NB4 (cell line): ENCODE measurements around the gene SOX9.

Source experiments
- DNase-seq: peaks from one replicate; pipeline ENCODE4 v3.0.0; 2010; ENCODE audit warnings: low read depth
- H3K4me3 ChIP-seq: one replicate; pipeline ENCODE4 v1.5.1; 2011; ENCODE audit warnings: mild to moderate bottlenecking, low read depth, low read length, moderate library complexity
- CTCF ChIP-seq: IDR thresholded peaks from one replicate; pipeline ENCODE4 v1.5.1; 2012; ENCODE audit warnings: low read depth, low read length
- MAX ChIP-seq: IDR thresholded peaks from 2 replicates; pipeline ENCODE4 v1.6.1; 2011; ENCODE audit warnings: low read depth, low read length
- MYC ChIP-seq: IDR thresholded peaks from 2 replicates; pipeline ENCODE4 v1.6.1; 2011; ENCODE audit warnings: low read depth, low read length
- POLR2A ChIP-seq: IDR thresholded peaks from 2 replicates; pipeline ENCODE4 v1.6.1; 2011; ENCODE audit warnings: mild to moderate bottlenecking; ENCODE audit not compliant: insufficient read length; ENCODE audit errors: extremely low read depth

Gene SOX9

GRCh38 chr17:72102366-72102765 is 18.5 kb upstream of the SOX9 start:
- TF ChIP-seq CTCF, result no peak
- no peak for TF ChIP-seq POLR2A
- no peak for TF ChIP-seq MAX
- TF ChIP-seq MYC, result no peak
- no peak for DNase-seq
- H3K4me3 ChIP-seq, result no peak overlapping the region

GRCh38 chr17:72104164-72104862 is 16.5 kb upstream of the SOX9 start:
- DNase-seq, result no peak
- no peak overlapping the region for H3K4me3 ChIP-seq
- TF ChIP-seq CTCF (no peak), POLR2A (no peak), MYC (no peak), MAX (no peak)

- TF ChIP-seq MYC, result no peak
- DNase-seq, result no peak
- no peak overlapping the region for H3K4me3 ChIP-seq
Observed at GRCh38 chr17:72104863-72105234, 16.0 kb upstream of the SOX9 start.

- H3K4me3 ChIP-seq, result no peak overlapping the region
- TF ChIP-seq POLR2A (no peak), MAX (no peak), CTCF (no peak), MYC (no peak)
- no peak for DNase-seq
Observed at GRCh38 chr17:72107100-72107499, 13.7 kb upstream of the SOX9 start.

- no peak for DNase-seq
- TF ChIP-seq MYC (no peak), POLR2A (no peak), CTCF (no peak), MAX (no peak)
- no peak overlapping the region for H3K4me3 ChIP-seq
Observed at GRCh38 chr17:72110231-72110941, 10.4 kb upstream of the SOX9 start.

- TF ChIP-seq MYC (no peak), CTCF (no peak)
- no peak overlapping the region for H3K4me3 ChIP-seq
- DNase-seq, result no peak
Observed at GRCh38 chr17:72110942-72111318, 9.9 kb upstream of the SOX9 start.
